Mononuclear cell (primary cell): ENCODE results near the gene NELFB. TPM values are rescaled to one million over a fixed set of nuclear protein-coding genes. Genes with fewer than 3 reads are reported as not detected.

Experiments used
- H3K27me3 ChIP-seq: 2 replicates; pipeline ENCODE4 v1.6.0; 2011; ENCODE audit warnings: low read length, control low read depth; ENCODE audit not compliant: insufficient read depth
- H3K4me1 ChIP-seq: 2 replicates; pipeline ENCODE4 v1.5.1; 2011; ENCODE audit warnings: mild to moderate bottlenecking, low read length, control low read depth; ENCODE audit not compliant: insufficient read depth
- H3K4me3 ChIP-seq: 2 replicates; pipeline ENCODE4 v1.5.1; 2011; ENCODE audit warnings: mild to moderate bottlenecking, low read length, moderate library complexity
- H3K9me3 ChIP-seq: 2 replicates; pipeline ENCODE4 v1.5.1; 2011; ENCODE audit warnings: low read depth, mild to moderate bottlenecking, control low read depth, low read length
- total RNA-seq: library from RNA; depleted of rRNA; stranded (reverse); fragments of >200 nt; gene quantifications from one replicate; pipeline ENCODE4 v1.2.3, GENCODE V29; 2012

The NELFB gene
- total RNA-seq, 1 donor, result 20.9 TPM

GRCh38 chr9:137319011-137319738, 64.0 kb downstream of the NELFB start:
- Histone ChIP-seq H3K9me3 (no peaks in the 10 kb centered on the region), H3K27me3 (no peaks in the 10 kb centered on the region), H3K4me3 (no peak overlapping the region), H3K4me1 (peaks cover 19% of the 10 kb centered on the region)

GRCh38 chr9:137319739-137320551, 64.8 kb downstream of the NELFB start:
- no peaks in the 10 kb centered on the region for H3K27me3 ChIP-seq
- no peak overlapping the region for H3K4me3 ChIP-seq
- no peaks in the 10 kb centered on the region for H3K9me3 ChIP-seq
- peaks cover 19% of the 10 kb centered on the region for H3K4me1 ChIP-seq

DNA sequence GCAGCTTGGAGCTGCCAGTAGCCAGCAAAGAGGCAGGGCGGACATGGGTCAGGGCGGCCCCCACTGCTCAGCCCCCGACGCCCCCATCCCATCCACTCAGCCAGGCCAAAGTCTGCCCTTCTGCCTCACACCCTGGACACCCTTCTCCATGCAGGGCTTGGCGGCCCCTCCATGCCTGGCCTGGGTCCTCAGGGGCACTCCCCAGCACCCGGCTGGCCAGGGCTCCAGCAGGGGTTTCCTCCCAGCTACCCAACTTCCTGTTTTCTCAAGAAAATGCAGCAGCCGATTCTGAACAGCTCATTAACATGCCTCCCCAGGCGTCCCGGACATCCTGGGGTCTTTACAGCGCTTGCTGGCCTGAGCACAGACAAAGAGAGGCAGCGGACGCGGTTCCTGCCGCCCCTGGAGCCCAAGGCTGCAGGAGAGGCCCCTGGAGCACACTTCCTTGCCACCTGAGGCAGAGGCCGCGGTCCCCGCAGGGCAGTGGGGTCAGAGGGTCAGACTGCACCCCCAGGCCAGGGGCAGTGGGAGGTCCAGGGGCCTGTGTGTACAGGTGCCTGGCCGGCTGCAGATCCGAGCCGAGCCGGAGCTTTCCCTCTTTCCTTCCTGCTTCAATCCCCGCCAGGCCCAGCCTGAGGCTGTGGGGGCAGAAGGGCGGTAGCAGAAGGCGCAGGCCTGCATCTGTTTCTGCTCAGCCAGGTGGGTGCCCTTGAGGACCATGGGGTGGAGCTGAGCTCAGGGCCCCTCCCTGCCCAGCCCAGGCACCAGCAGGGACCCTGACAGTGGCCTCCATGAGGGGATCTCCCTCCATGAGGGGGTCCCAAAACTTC, 65.6 kb downstream of the NELFB start:
- H3K4me3 ChIP-seq, result no peak overlapping the region
- H3K9me3 ChIP-seq, result no peaks in the 10 kb centered on the region
- H3K27me3 ChIP-seq, result no peaks in the 10 kb centered on the region
- peaks cover 20% of the 10 kb centered on the region for H3K4me1 ChIP-seq

GRCh38 chr9:137321726-137322361, 66.7 kb downstream of the NELFB start:
- Histone ChIP-seq H3K4me3 (no peak overlapping the region), H3K4me1 (peaks cover 24% of the 10 kb centered on the region), H3K9me3 (no peaks in the 10 kb centered on the region), H3K27me3 (no peaks in the 10 kb centered on the region)

Other genes starting within 250 kb of the NELFB start
- gene ABCA2, start 227.1 kb upstream of the NELFB start, total RNA-seq, result 14.7 TPM
- 2.6 TPM for gene FUT7, start 223.2 kb upstream of the NELFB start, total RNA-seq
- gene NPDC1, start 209.2 kb upstream of the NELFB start, total RNA-seq, result 2.5 TPM
- not detected for gene ENTPD2, start 201.3 kb upstream of the NELFB start, total RNA-seq
- 3.3 TPM for gene SAPCD2, start 184.8 kb upstream of the NELFB start, total RNA-seq
- 6.2 TPM for gene UAP1L1, start 177.8 kb upstream of the NELFB start, total RNA-seq
- 30.3 TPM for gene MAN1B1, start 168.3 kb upstream of the NELFB start, total RNA-seq
- gene DPP7, start 140.6 kb upstream of the NELFB start, total RNA-seq, result 86.9 TPM
- gene GRIN1, start 116.2 kb upstream of the NELFB start, total RNA-seq, result not detected
- gene LRRC26, start 85.3 kb upstream of the NELFB start, total RNA-seq, result 0.21 TPM
- gene TMEM210, start 83.3 kb upstream of the NELFB start, total RNA-seq, result not detected
- gene ANAPC2, start 66.8 kb upstream of the NELFB start, total RNA-seq, result 36.7 TPM
- gene SSNA1, start 66.7 kb upstream of the NELFB start, total RNA-seq, result 38.2 TPM
- gene TPRN, start 54.6 kb upstream of the NELFB start, total RNA-seq, result 2.4 TPM
- gene TMEM203, start 49.7 kb upstream of the NELFB start, total RNA-seq, result 21.1 TPM
- gene NDOR1, start 49.6 kb upstream of the NELFB start, total RNA-seq, result 9.2 TPM
- gene RNF208, start 33.1 kb upstream of the NELFB start, total RNA-seq, result 0.31 TPM
- 0.21 TPM for gene CYSRT1, start 30.2 kb upstream of the NELFB start, total RNA-seq
- gene RNF224, start 27.8 kb upstream of the NELFB start, total RNA-seq, result 0.10 TPM
- gene SLC34A3, start 24.4 kb upstream of the NELFB start, total RNA-seq, result not detected
- 67.9 TPM for gene TUBB4B, start 14.0 kb upstream of the NELFB start, total RNA-seq
- not detected for gene STPG3, start 4.0 kb upstream of the NELFB start, total RNA-seq
- gene TOR4A, start 22.4 kb downstream of the NELFB start, total RNA-seq, result 5.4 TPM
- gene NRARP, start 46.9 kb downstream of the NELFB start, total RNA-seq, result 1.8 TPM
- 6.1 TPM for gene EXD3, start 167.8 kb downstream of the NELFB start, total RNA-seq
- 2.2 TPM for gene NOXA1, start 168.1 kb downstream of the NELFB start, total RNA-seq
- not detected for gene ENTPD8, start 186.0 kb downstream of the NELFB start, total RNA-seq
- 23.7 TPM for gene NSMF, start 204.0 kb downstream of the NELFB start, total RNA-seq